Inflammatory macrophage treated with lipopolysaccharide for 1 hour (primary cell): ENCODE results near the gene LRBA.

Source experiments
- DNase-seq, 2 donors: peaks; one replicate each; pipeline ENCODE4 v3.0.0-alpha.2; 2020 to 2022

LRBA gene

GRCh38 chr4:150862829-150863228 is 152.3 kb downstream of the LRBA start:
- no peak for DNase-seq

GRCh38 chr4:150859453-150859852 is 155.6 kb downstream of the LRBA start:
- DNase-seq = no peak

GRCh38 chr4:150855981-150856510 is 159.0 kb downstream of the LRBA start:
- no peak for DNase-seq

- no peak for DNase-seq
Measured at GRCh38 chr4:150854600-150854999, 160.5 kb downstream of the LRBA start.

GRCh38 chr4:150853882-150854281 is 161.2 kb downstream of the LRBA start:
- no peak for DNase-seq

- DNase-seq = peak; percentile 46 to 58
Measured at GRCh38 chr4:150852216-150852615, 162.9 kb downstream of the LRBA start.

GRCh38 chr4:150849016-150849415 is 166.1 kb downstream of the LRBA start:
- no peak for DNase-seq

- peak; percentile 5 for DNase-seq
Measured at GRCh38 chr4:150828159-150828558, 186.9 kb downstream of the LRBA start.

GRCh38 chr4:150827226-150827625 is 187.9 kb downstream of the LRBA start:
- DNase-seq = no peak

- DNase-seq = no peak
Measured at GRCh38 chr4:150826306-150826705, 188.8 kb downstream of the LRBA start.

GRCh38 chr4:150822407-150822806 is 192.7 kb downstream of the LRBA start:
- no peak for DNase-seq

GRCh38 chr4:150821641-150822040 is 193.4 kb downstream of the LRBA start:
- DNase-seq = no peak

- DNase-seq = no peak
Measured at GRCh38 chr4:150820409-150820808, 194.7 kb downstream of the LRBA start.

- DNase-seq = peak; percentile 3 to 4
Measured at GRCh38 chr4:150818661-150819060, 196.4 kb downstream of the LRBA start.

- DNase-seq = no peak
Measured at GRCh38 chr4:150817804-150818528, 197.1 kb downstream of the LRBA start.

- no peak for DNase-seq
Measured at GRCh38 chr4:150817017-150817416, 198.1 kb downstream of the LRBA start.

GRCh38 chr4:150816491-150816890 is 198.6 kb downstream of the LRBA start:
- DNase-seq = no peak

GRCh38 chr4:150814873-150815272 is 200.2 kb downstream of the LRBA start:
- no peak for DNase-seq

- DNase-seq = no peak
Measured at GRCh38 chr4:150805183-150806025, 209.7 kb downstream of the LRBA start.

- DNase-seq = no peak
Measured at GRCh38 chr4:150801833-150802232, 213.3 kb downstream of the LRBA start.

- no peak for DNase-seq
Measured at GRCh38 chr4:150799207-150799606, 215.9 kb downstream of the LRBA start.

- no peak for DNase-seq
Measured at GRCh38 chr4:150794706-150795105, 220.4 kb downstream of the LRBA start.

- DNase-seq = no peak
Measured at GRCh38 chr4:150789864-150790263, 225.2 kb downstream of the LRBA start.

- no peak for DNase-seq
Measured at GRCh38 chr4:150784939-150785338, 230.1 kb downstream of the LRBA start.
